GM19351 (cell line): Measurements from ENCODE around the gene WDR20.
"Not testable (repeated sequence)": the region's sequence is repeated elsewhere in the genome, so short reads cannot be mapped to it uniquely, and the experiment has no call there.

ENCODE experiments used
- ATAC-seq: cut with Tn5 transposase; IDR thresholded peaks from one replicate; pipeline ENCODE4 v1.9.1; 2021; ENCODE audit warnings: mild to moderate bottlenecking, moderate library complexity; ENCODE audit not compliant: unreplicated experiment

WDR20 gene

GRCh38 chr14:102139286-102140026 is at the start of gene WDR20:
Gene WDR20, plus strand, starts transcription at chr14:102139897. Its CDS starts 27 bp downstream, at chr14:102139924.
- ATAC-seq: peak; percentile 83

- ATAC-seq: no peak
These were observed 49.0 kb upstream of the WDR20 start for GRCh38 chr14:102090713-102091112.

GRCh38 chr14:102092806-102093205 is 46.9 kb upstream of the WDR20 start:
- ATAC-seq: no peak

- no peak for ATAC-seq
These were observed 45.6 kb upstream of the WDR20 start for GRCh38 chr14:102094101-102094500.

- ATAC-seq: no peak
These were observed 44.3 kb upstream of the WDR20 start for GRCh38 chr14:102095231-102095870.

GRCh38 chr14:102095871-102096568 is 43.7 kb upstream of the WDR20 start:
- ATAC-seq: no peak

GRCh38 chr14:102096569-102097188 is 43.0 kb upstream of the WDR20 start:
- no peak for ATAC-seq

- no peak for ATAC-seq
These were observed 42.1 kb upstream of the WDR20 start for GRCh38 chr14:102097441-102098135.

GRCh38 chr14:102103062-102103695 is 36.5 kb upstream of the WDR20 start:
- ATAC-seq: peak; percentile 79

- no peak for ATAC-seq
These were observed 34.3 kb upstream of the WDR20 start for GRCh38 chr14:102105369-102105768.

- not testable (repeated sequence) for ATAC-seq
These were observed 30.4 kb upstream of the WDR20 start for GRCh38 chr14:102109332-102109731.

GRCh38 chr14:102111101-102111500 is 28.6 kb upstream of the WDR20 start:
- no peak for ATAC-seq

GRCh38 chr14:102116361-102117180 is 23.1 kb upstream of the WDR20 start:
- ATAC-seq: no peak

- no peak for ATAC-seq
These were observed 21.8 kb upstream of the WDR20 start for GRCh38 chr14:102117852-102118251.

GRCh38 chr14:102120888-102121287 is 18.8 kb upstream of the WDR20 start:
- no peak for ATAC-seq

GRCh38 chr14:102121567-102121966 is 18.1 kb upstream of the WDR20 start:
- ATAC-seq: no peak

- ATAC-seq: no peak
These were observed 15.3 kb upstream of the WDR20 start for GRCh38 chr14:102124419-102124818.

GRCh38 chr14:102125546-102125945 is 14.2 kb upstream of the WDR20 start:
- ATAC-seq: no peak

GRCh38 chr14:102126807-102127455 is 12.8 kb upstream of the WDR20 start:
- ATAC-seq: no peak
